NCI-H1436 treated with DMSO at 0.1 percent for 48 hours (cell line): ENCODE measurements around the gene SEMA5B.

Experiments
- DNase-seq: peaks from one replicate; lab custom pipeline; 2025; lab: John Stamatoyannopoulos, UW

The SEMA5B gene

GRCh38 chr3:122942937-122943827, 84.4 kb downstream of the SEMA5B start:
- no peak for DNase-seq

GRCh38 chr3:122942239-122942638, 85.3 kb downstream of the SEMA5B start:
- no peak for DNase-seq

- DNase-seq, result no peak
Measured at GRCh38 chr3:122941228-122942206, 86.0 kb downstream of the SEMA5B start.

- no peak for DNase-seq
Measured at GRCh38 chr3:122940628-122941086, 86.9 kb downstream of the SEMA5B start.

- DNase-seq, result no peak
Measured at GRCh38 chr3:122938783-122939425, 88.7 kb downstream of the SEMA5B start.

- no peak for DNase-seq
Measured at GRCh38 chr3:122937745-122938144, 89.8 kb downstream of the SEMA5B start.

- DNase-seq, result no peak
Measured at GRCh38 chr3:122936986-122937385, 90.6 kb downstream of the SEMA5B start.

- DNase-seq, result no peak
Measured at GRCh38 chr3:122936335-122936734, 91.2 kb downstream of the SEMA5B start.

- no peak for DNase-seq
Measured at GRCh38 chr3:122934251-122934650, 93.3 kb downstream of the SEMA5B start.

- DNase-seq, result no peak
Measured at GRCh38 chr3:122932251-122932967, 95.2 kb downstream of the SEMA5B start.

- DNase-seq, result no peak
Measured at GRCh38 chr3:122931636-122932035, 95.9 kb downstream of the SEMA5B start.

- DNase-seq, result no peak
Measured at GRCh38 chr3:122930063-122930997, 97.2 kb downstream of the SEMA5B start.

- no peak for DNase-seq
Measured at GRCh38 chr3:122929188-122930062, 98.1 kb downstream of the SEMA5B start.

GRCh38 chr3:122928396-122929187, 99.0 kb downstream of the SEMA5B start:
- no peak for DNase-seq

GRCh38 chr3:122927726-122928125, 99.8 kb downstream of the SEMA5B start:
- DNase-seq, result no peak

GRCh38 chr3:122926811-122927210, 100.8 kb downstream of the SEMA5B start:
- no peak for DNase-seq

GRCh38 chr3:122926322-122926721, 101.2 kb downstream of the SEMA5B start:
- DNase-seq, result no peak

GRCh38 chr3:122925756-122926155, 101.8 kb downstream of the SEMA5B start:
- no peak for DNase-seq
